ENCODE measurements around the gene TRIM24.

Gene TRIM24

DNA sequence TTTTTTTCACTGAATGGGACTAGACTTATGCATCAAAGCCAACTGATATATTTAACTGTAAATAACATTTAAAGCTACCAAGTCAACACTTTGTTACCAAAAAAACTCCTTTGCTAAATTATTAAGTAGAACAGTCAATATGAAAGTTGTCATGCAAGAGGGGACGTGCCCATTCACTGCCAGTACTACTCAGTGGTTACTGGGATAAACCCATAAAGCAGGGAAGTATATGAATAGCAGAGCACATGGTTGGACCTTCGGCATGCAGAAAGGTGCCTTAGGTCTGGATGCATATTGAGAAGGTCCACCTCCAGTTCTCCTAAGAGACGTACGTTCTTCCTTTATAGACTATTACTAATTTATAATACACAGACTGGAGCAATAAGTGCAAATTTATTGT, 121.0 kb downstream of the TRIM24 start:
- no peak for DNase-seq
- no peaks in the 10 kb centered on the region for H3K4me1 ChIP-seq (ENCODE audit: control insufficient read depth, insufficient read depth, low read length, poor library complexity, severe bottlenecking)
- no peak overlapping the region for H3K27ac ChIP-seq (ENCODE audit: insufficient read depth, low read length, poor library complexity, severe bottlenecking)
- peaks cover 42% of the 10 kb centered on the region for H3K36me3 ChIP-seq (ENCODE audit: control insufficient read depth, insufficient read depth, low read length)
- no peaks in the 10 kb centered on the region for H3K9me3 ChIP-seq (ENCODE audit: control insufficient read depth, low read length)
- no peaks in the 10 kb centered on the region for H3K27me3 ChIP-seq (replicated peaks; ENCODE audit: control insufficient read depth, insufficient read depth, low read length, poor library complexity, severe bottlenecking)
- no peak overlapping the region for H3K4me3 ChIP-seq (ENCODE audit: insufficient read depth, low read depth, low read length, poor library complexity, severe bottlenecking)

DNA sequence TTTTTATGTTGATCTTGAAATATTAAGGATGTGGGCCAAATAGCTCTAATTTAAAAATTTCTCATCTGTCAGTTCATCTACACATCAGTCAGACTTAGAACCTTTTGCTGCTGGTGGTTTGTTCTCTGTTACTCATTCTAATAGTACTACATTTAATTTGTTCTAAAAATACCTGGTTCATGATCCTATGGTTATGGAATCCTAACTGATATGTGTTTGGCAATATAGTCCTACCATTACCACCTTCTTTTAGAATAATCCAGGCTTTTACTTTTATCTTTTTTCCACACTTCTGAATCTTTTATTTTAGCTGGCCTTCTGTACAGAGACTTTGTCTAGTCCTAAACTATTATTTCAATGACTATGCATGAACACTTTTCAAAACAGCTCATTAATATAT, 124.2 kb downstream of the TRIM24 start:
- DNase-seq = no peak
- H3K36me3 ChIP-seq (ENCODE audit: control insufficient read depth, insufficient read depth, low read length) = peaks cover 34% of the 10 kb centered on the region
- no peak overlapping the region for H3K4me3 ChIP-seq (ENCODE audit: insufficient read depth, low read depth, low read length, poor library complexity, severe bottlenecking)
- H3K27ac ChIP-seq (ENCODE audit: insufficient read depth, low read length, poor library complexity, severe bottlenecking) = no peak overlapping the region
- no peaks in the 10 kb centered on the region for H3K9me3 ChIP-seq (ENCODE audit: control insufficient read depth, low read length)
- no peaks in the 10 kb centered on the region for H3K27me3 ChIP-seq (replicated peaks; ENCODE audit: control insufficient read depth, insufficient read depth, low read length, poor library complexity, severe bottlenecking)
- no peaks in the 10 kb centered on the region for H3K4me1 ChIP-seq (ENCODE audit: control insufficient read depth, insufficient read depth, low read length, poor library complexity, severe bottlenecking)

DNA sequence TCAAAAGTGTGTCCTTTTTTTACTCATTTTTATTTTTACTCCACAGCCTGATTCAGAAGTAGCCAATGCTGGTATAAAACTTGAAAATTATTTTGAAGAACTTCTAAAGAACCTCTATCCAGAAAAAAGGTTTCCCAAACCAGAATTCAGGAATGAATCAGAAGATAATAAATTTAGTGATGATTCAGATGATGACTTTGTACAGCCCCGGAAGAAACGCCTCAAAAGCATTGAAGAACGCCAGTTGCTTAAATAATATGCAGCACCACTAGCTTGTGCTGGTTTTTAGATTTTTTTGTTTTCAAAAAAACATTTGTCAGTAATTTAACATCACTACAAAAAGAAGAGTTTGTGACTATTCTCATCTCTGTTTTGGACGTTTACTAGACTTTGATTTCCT, 124.6 kb downstream of the TRIM24 start:
- no peak for DNase-seq
- Histone ChIP-seq H3K36me3 (ENCODE audit: control insufficient read depth, insufficient read depth, low read length) (peaks cover 30% of the 10 kb centered on the region), H3K4me1 (ENCODE audit: control insufficient read depth, insufficient read depth, low read length, poor library complexity, severe bottlenecking) (no peaks in the 10 kb centered on the region), H3K27me3 (replicated peaks; ENCODE audit: control insufficient read depth, insufficient read depth, low read length, poor library complexity, severe bottlenecking) (no peaks in the 10 kb centered on the region), H3K4me3 (ENCODE audit: insufficient read depth, low read depth, low read length, poor library complexity, severe bottlenecking) (no peak overlapping the region), H3K27ac (ENCODE audit: insufficient read depth, low read length, poor library complexity, severe bottlenecking) (no peak overlapping the region), H3K9me3 (ENCODE audit: control insufficient read depth, low read length) (no peaks in the 10 kb centered on the region)

DNA sequence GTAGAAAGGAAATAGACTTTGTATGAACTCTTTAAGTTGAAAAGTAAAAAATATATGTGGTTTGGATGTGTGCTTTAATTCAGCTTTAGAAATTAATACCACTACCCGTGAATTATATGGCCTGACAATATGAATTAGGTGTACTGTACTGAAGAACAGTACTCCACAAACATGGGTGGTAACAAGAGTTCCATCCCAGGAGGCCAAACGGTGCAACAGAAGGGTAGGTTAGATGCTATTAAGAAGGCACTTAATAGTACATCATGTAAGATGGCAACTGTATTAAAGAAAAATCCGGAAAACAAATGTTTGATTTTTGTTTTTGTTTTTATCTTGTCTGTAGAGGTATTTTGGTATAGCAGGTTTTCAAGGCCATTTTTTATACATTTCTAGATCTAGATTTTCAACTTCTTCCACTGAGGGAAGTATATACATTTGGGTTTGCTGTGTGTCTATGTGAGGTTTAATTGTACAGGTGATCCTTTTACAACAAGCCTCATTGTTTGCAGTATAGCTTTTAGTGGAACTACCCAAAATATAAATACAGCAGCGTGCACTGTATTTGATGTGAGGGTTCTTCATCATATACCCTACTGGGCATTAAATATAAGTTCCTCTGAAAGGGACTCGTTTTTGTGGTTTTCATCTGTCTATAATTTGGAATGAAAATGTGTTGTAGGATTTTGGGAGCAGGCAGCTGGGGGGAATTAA, 125.4 kb downstream of the TRIM24 start:
- no peaks in the 10 kb centered on the region for H3K9me3 ChIP-seq (ENCODE audit: control insufficient read depth, low read length)
- H3K27me3 ChIP-seq (replicated peaks; ENCODE audit: control insufficient read depth, insufficient read depth, low read length, poor library complexity, severe bottlenecking) = no peaks in the 10 kb centered on the region
- no peak for DNase-seq
- H3K4me3 ChIP-seq (ENCODE audit: insufficient read depth, low read depth, low read length, poor library complexity, severe bottlenecking) = no peak overlapping the region
- no peak overlapping the region for H3K27ac ChIP-seq (ENCODE audit: insufficient read depth, low read length, poor library complexity, severe bottlenecking)
- H3K4me1 ChIP-seq (ENCODE audit: control insufficient read depth, insufficient read depth, low read length, poor library complexity, severe bottlenecking) = no peaks in the 10 kb centered on the region
- H3K36me3 ChIP-seq (ENCODE audit: control insufficient read depth, insufficient read depth, low read length) = peaks cover 24% of the 10 kb centered on the region

DNA sequence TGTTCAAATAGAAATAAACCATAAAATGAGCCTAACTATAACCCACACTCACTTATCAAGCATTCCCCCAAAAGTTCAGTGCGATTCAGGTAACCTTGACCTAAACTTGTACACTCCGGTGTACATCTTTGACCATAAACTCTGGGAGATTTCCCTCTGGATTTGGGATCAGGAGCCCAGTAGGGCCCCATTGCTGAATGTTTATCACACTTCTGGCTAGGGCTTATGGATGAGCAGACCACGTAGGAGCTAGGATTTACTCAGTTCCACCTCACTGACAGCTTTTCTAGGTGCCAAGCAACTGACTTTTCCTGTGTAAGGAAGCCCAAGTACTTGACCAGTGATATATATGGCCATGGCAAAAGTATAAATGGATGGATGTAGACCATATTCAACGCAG, 127.4 kb downstream of the TRIM24 start:
- Histone ChIP-seq H3K4me1 (ENCODE audit: control insufficient read depth, insufficient read depth, low read length, poor library complexity, severe bottlenecking) (no peaks in the 10 kb centered on the region), H3K4me3 (ENCODE audit: insufficient read depth, low read depth, low read length, poor library complexity, severe bottlenecking) (no peak overlapping the region), H3K27ac (ENCODE audit: insufficient read depth, low read length, poor library complexity, severe bottlenecking) (no peak overlapping the region), H3K27me3 (replicated peaks; ENCODE audit: control insufficient read depth, insufficient read depth, low read length, poor library complexity, severe bottlenecking) (no peaks in the 10 kb centered on the region), H3K9me3 (ENCODE audit: control insufficient read depth, low read length) (no peaks in the 10 kb centered on the region), H3K36me3 (ENCODE audit: control insufficient read depth, insufficient read depth, low read length) (peaks cover 18% of the 10 kb centered on the region)
- DNase-seq = no peak

DNA sequence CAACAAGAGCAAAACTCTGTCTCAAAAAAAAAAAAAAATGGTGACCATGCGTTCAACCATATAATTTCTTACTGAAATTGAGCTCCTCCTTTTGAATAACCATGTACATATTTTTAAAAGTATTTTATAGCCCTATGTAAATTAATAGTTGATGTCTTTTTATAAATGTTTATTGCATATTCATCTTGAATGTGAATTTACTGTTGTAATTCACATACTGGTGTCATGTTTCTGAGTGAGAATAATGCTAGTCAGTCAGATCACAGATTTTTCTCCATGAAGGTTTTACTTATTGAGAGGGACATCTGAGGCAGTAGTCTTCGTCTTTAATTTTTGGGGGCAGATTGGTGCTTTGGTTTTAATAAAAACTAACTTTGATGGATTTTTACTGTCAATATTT, 128.9 kb downstream of the TRIM24 start:
- Histone ChIP-seq H3K9me3 (ENCODE audit: control insufficient read depth, low read length) (no peaks in the 10 kb centered on the region), H3K4me3 (ENCODE audit: insufficient read depth, low read depth, low read length, poor library complexity, severe bottlenecking) (no peak overlapping the region), H3K4me1 (ENCODE audit: control insufficient read depth, insufficient read depth, low read length, poor library complexity, severe bottlenecking) (no peaks in the 10 kb centered on the region), H3K27me3 (replicated peaks; ENCODE audit: control insufficient read depth, insufficient read depth, low read length, poor library complexity, severe bottlenecking) (no peaks in the 10 kb centered on the region), H3K27ac (ENCODE audit: insufficient read depth, low read length, poor library complexity, severe bottlenecking) (no peak overlapping the region), H3K36me3 (ENCODE audit: control insufficient read depth, insufficient read depth, low read length) (peaks cover 12% of the 10 kb centered on the region)
- DNase-seq = no peak

DNA sequence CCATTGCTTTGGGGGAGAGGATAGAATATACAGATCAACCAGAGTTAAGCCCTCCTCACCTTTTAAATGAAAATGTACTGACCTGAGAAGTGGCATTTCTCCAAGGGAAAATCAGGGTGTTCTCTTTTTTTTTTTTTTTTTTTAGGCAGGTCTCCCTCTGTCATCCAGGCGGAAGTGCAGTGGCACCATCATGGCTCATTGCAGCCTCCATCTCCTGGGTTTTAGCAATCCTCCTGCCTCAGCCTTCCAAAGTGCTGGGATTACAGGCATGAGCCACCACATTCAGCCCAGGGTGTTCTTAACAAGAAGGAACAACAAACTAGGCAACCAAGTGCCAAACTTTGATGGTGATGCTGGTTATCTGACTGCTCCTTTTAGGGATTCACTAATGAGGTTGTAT, 130.1 kb downstream of the TRIM24 start:
- DNase-seq = no peak
- peaks cover 6% of the 10 kb centered on the region for H3K36me3 ChIP-seq (ENCODE audit: control insufficient read depth, insufficient read depth, low read length)
- H3K27me3 ChIP-seq (replicated peaks; ENCODE audit: control insufficient read depth, insufficient read depth, low read length, poor library complexity, severe bottlenecking) = no peaks in the 10 kb centered on the region

DNA sequence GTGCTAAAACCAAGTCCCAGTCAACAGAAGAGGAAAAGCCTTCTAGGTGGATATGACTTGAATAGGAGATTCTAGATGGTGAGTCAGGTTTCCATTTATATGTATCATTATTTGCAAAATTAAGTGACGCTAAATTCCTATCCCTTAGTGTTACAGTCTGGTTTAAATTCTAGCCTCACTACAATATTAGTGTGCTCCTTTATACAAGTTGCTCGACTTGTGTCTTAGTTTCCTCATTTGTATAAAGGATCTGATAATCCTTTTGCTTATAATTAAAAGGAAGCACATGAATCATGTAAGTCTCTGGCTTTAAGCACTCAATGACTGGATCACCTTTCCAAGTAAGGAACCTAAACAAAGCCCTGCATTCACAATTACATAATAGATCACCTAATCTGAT, 135.4 kb downstream of the TRIM24 start:
- no peak for DNase-seq
- H3K27ac ChIP-seq (ENCODE audit: insufficient read depth, low read length, poor library complexity, severe bottlenecking) = no peak overlapping the region
- no peak overlapping the region for H3K4me3 ChIP-seq (ENCODE audit: insufficient read depth, low read depth, low read length, poor library complexity, severe bottlenecking)
- H3K36me3 ChIP-seq (ENCODE audit: control insufficient read depth, insufficient read depth, low read length) = no peaks in the 10 kb centered on the region
- H3K4me1 ChIP-seq (ENCODE audit: control insufficient read depth, insufficient read depth, low read length, poor library complexity, severe bottlenecking) = no peaks in the 10 kb centered on the region
- no peaks in the 10 kb centered on the region for H3K9me3 ChIP-seq (ENCODE audit: control insufficient read depth, low read length)
- no peaks in the 10 kb centered on the region for H3K27me3 ChIP-seq (replicated peaks; ENCODE audit: control insufficient read depth, insufficient read depth, low read length, poor library complexity, severe bottlenecking)

More for the DNA sequence above, 130.1 kb downstream of the TRIM24 start:
- Histone ChIP-seq H3K9me3 (ENCODE audit: control insufficient read depth, low read length) (no peaks in the 10 kb centered on the region), H3K4me1 (ENCODE audit: control insufficient read depth, insufficient read depth, low read length, poor library complexity, severe bottlenecking) (no peaks in the 10 kb centered on the region), H3K27ac (ENCODE audit: insufficient read depth, low read length, poor library complexity, severe bottlenecking) (no peak overlapping the region), H3K4me3 (ENCODE audit: insufficient read depth, low read depth, low read length, poor library complexity, severe bottlenecking) (no peak overlapping the region)

DNA sequence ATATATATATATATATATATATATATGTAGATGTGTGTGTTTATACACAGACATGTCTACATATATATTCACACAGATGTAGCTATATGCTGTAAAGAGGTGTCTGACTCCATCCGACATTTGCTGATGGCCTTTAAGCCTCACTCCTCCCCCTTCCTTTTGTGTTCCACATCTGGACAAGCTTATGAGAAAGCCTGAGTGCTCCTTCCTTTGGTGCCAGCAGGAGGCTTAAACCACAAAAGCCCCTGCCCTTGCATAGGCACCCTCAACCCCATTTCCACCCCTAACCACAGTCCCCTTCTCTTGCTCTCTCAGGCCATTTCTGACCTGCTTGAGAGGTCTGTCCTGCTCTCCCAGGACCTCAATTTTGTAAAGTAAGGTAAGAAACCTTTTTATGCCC, 142.4 kb downstream of the TRIM24 start:
- Histone ChIP-seq H3K9me3 (ENCODE audit: control insufficient read depth, low read length) (no peaks in the 10 kb centered on the region), H3K27me3 (replicated peaks; ENCODE audit: control insufficient read depth, insufficient read depth, low read length, poor library complexity, severe bottlenecking) (no peaks in the 10 kb centered on the region), H3K36me3 (ENCODE audit: control insufficient read depth, insufficient read depth, low read length) (no peaks in the 10 kb centered on the region), H3K4me1 (ENCODE audit: control insufficient read depth, insufficient read depth, low read length, poor library complexity, severe bottlenecking) (no peaks in the 10 kb centered on the region), H3K27ac (ENCODE audit: insufficient read depth, low read length, poor library complexity, severe bottlenecking) (no peak overlapping the region), H3K4me3 (ENCODE audit: insufficient read depth, low read depth, low read length, poor library complexity, severe bottlenecking) (no peak overlapping the region)
- DNase-seq = no peak

DNA sequence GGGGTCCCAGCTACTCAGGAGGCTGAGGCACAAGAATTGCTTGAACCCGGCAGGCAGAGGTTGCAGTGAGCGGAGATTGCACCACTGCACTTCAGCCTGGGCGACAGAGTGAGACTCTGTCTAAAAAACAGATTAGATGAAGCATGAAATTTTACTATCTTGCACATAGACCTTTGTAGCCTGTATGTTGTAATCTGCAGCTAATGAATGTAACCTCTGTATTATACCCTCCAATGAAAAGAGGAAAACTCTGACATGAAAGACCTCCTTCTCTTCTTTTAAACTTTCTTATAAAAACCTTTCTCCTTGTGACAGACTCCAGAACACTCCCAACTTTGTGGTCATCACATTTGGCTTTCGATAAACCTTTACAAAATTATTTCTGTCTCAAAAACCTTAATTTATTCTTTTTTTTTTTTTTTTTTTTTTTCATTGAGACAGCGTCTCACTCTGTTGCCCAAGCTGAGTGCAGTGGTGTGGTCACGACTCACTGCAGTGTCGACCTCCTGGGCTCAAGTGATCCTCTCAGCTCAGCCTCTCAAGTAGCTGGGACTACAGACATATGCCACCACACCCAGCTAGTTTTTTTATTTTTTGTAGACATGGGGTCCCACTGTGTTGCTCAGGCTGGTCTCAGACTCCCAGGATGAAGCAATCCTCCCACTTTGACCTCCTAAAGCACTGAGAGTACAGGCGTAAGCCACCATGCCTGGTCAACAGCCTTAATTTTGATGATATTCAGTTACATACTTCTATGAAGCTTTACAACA, 143.7 kb downstream of the TRIM24 start:
- no peak for DNase-seq
- Histone ChIP-seq H3K4me1 (ENCODE audit: control insufficient read depth, insufficient read depth, low read length, poor library complexity, severe bottlenecking) (no peaks in the 10 kb centered on the region), H3K4me3 (ENCODE audit: insufficient read depth, low read depth, low read length, poor library complexity, severe bottlenecking) (no peak overlapping the region), H3K27me3 (replicated peaks; ENCODE audit: control insufficient read depth, insufficient read depth, low read length, poor library complexity, severe bottlenecking) (no peaks in the 10 kb centered on the region), H3K27ac (ENCODE audit: insufficient read depth, low read length, poor library complexity, severe bottlenecking) (no peak overlapping the region), H3K36me3 (ENCODE audit: control insufficient read depth, insufficient read depth, low read length) (no peaks in the 10 kb centered on the region), H3K9me3 (ENCODE audit: control insufficient read depth, low read length) (no peaks in the 10 kb centered on the region)

Measured in effector memory CD4-positive, alpha-beta T cell (primary cell).